HEK293 (cell line): ENCODE measurements around the gene DSC1.

Experiments used
- CTCF ChIP-seq: fragments of 450-650 bp; formaldehyde crosslinking; IDR thresholded peaks from 2 replicates; pipeline ENCODE4 v1.5.1; 2016; ENCODE audit warnings: missing biosample characterization, missing genetic modification characterization
- ZSCAN23 ChIP-seq: fragments of 450-650 bp; formaldehyde crosslinking; IDR thresholded peaks from 2 replicates; pipeline ENCODE4 v1.5.1; 2016; ENCODE audit warnings: missing biosample characterization, missing genetic modification characterization

- TF ChIP-seq CTCF (tag by site-specific recombination) (no peak), ZSCAN23 (tag by site-specific recombination) (no peak)
Observed at GRCh38 chr18:31195063-31195462, 32.4 kb upstream of the DSC1 start.
